ENCODE results near the gene SARS1. TPM values are rescaled to one million over a fixed set of nuclear protein-coding genes. Genes with fewer than 3 reads are reported as not detected.

Gene SARS1
- total and polyA plus RNA-seq, 2 experiments from 2014 or later: 353 to 365 TPM

DNA sequence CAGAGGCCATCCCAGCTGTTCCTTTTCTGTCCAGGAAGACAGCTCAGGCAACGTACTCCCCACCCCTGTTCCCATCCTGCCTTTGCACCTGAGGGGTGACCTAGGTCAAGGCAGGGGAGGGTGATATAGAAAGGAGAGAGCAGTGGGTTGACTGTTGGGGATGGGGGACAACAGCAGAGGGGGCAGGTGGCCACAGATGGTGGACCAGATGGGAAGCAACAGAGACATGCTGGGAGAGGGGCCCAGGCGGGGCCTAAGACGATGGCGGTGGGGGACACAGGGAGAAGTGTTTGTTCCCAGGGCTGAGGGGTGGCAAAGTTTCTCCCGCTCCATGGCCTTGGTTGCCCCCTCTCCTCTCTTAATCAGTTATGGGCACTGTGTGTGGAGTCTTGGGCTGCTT is 42.0 kb downstream of the SARS1 start:
- Histone ChIP-seq H2AFZ (no peak overlapping the region), H3K9me2 (ENCODE audit: insufficient read depth) (no peaks in the 10 kb centered on the region), H3F3A (ENCODE audit: insufficient read depth) (no peaks in the 10 kb centered on the region), H4K20me1 (ENCODE audit: insufficient read depth) (no peaks in the 10 kb centered on the region), H3K4me3 (no peak overlapping the region), H3K4me1 (ENCODE audit: insufficient read depth) (no peaks in the 10 kb centered on the region; the same call in 1 of the 2 replicates), H3K9me3 (ENCODE audit: low read depth) (no peaks in the 10 kb centered on the region), H3K27me3 (replicated peaks; ENCODE audit: insufficient read depth) (no peaks in the 10 kb centered on the region), H3K36me3 (ENCODE audit: low read depth) (no peaks in the 10 kb centered on the region), H3K27ac (no peak overlapping the region), H3K4me2 (ENCODE audit: unreplicated experiment) (no peak overlapping the region), H3K9ac (no peak overlapping the region), H3K79me2 (ENCODE audit: insufficient read depth) (no peaks in the 10 kb centered on the region)
- in situ Hi-C loops (cut with MboI): no loop called here
- 95 to 96% methylated on average over 5 of the region's 5 CpGs for WGBS, 2 experiments (ENCODE audit: low coverage in 1 of 2, low lambda C conversion rate in 2 of 2, missing lambda C conversion rate in 2 of 2)
- DNase-seq: no peak
- no peak for TF ChIP-seq EZH2 (IDR thresholded peaks at IDR 0.05; ENCODE audit: insufficient read depth, poor library complexity, severe bottlenecking)
- no peak for TF ChIP-seq EZH2phosphoT487 (IDR thresholded peaks at IDR 0.05; ENCODE audit: insufficient read depth, low read depth)

DNA sequence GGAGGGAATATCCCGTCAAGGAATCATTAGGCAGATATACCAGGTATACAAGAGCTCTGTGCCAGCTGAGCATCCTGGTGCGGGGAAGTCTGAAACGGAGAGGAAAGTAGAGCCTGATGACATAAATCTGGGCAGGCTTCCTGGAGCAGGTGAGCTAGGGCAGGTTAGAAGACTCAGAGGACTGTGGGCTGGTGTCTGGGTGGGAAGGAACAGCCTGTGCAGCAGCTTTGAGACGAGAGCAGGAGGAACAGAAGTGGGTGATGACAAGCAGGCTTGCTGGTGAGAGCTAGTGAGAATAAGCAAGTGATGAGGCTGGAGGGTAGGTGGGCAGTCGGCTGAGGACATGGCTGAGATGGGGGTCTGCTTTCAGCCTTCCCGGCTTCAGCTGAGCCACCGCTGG is 42.4 kb downstream of the SARS1 start:
- no peak overlapping the region for H2AFZ ChIP-seq
- no peaks in the 10 kb centered on the region for H3K79me2 ChIP-seq (ENCODE audit: insufficient read depth)
- H3K4me3 ChIP-seq: no peak overlapping the region
- H3K9me3 ChIP-seq (ENCODE audit: low read depth): no peaks in the 10 kb centered on the region
- H3K27me3 ChIP-seq (replicated peaks; ENCODE audit: insufficient read depth): no peaks in the 10 kb centered on the region
- no peak overlapping the region for H3K9ac ChIP-seq
- TF ChIP-seq EZH2 (IDR thresholded peaks at IDR 0.05; ENCODE audit: insufficient read depth, poor library complexity, severe bottlenecking): no peak
- TF ChIP-seq EZH2phosphoT487 (IDR thresholded peaks at IDR 0.05; ENCODE audit: insufficient read depth, low read depth): no peak
- no peaks in the 10 kb centered on the region for H4K20me1 ChIP-seq (ENCODE audit: insufficient read depth)
- no peak for DNase-seq
- no peak overlapping the region for H3K4me2 ChIP-seq (ENCODE audit: unreplicated experiment)
- H3K9me2 ChIP-seq (ENCODE audit: insufficient read depth): no peaks in the 10 kb centered on the region
- no peaks in the 10 kb centered on the region; the same call in 1 of the 2 replicates for H3K4me1 ChIP-seq (ENCODE audit: insufficient read depth)
- H3K36me3 ChIP-seq (ENCODE audit: low read depth): no peaks in the 10 kb centered on the region
- 70 to 77% methylated on average over 7 of the region's 7 CpGs for WGBS, 2 experiments (ENCODE audit: low coverage in 1 of 2, low lambda C conversion rate in 2 of 2, missing lambda C conversion rate in 2 of 2)
- H3F3A ChIP-seq (ENCODE audit: insufficient read depth): no peaks in the 10 kb centered on the region
- in situ Hi-C loops (cut with MboI): no loop called here
- no peak overlapping the region for H3K27ac ChIP-seq

DNA sequence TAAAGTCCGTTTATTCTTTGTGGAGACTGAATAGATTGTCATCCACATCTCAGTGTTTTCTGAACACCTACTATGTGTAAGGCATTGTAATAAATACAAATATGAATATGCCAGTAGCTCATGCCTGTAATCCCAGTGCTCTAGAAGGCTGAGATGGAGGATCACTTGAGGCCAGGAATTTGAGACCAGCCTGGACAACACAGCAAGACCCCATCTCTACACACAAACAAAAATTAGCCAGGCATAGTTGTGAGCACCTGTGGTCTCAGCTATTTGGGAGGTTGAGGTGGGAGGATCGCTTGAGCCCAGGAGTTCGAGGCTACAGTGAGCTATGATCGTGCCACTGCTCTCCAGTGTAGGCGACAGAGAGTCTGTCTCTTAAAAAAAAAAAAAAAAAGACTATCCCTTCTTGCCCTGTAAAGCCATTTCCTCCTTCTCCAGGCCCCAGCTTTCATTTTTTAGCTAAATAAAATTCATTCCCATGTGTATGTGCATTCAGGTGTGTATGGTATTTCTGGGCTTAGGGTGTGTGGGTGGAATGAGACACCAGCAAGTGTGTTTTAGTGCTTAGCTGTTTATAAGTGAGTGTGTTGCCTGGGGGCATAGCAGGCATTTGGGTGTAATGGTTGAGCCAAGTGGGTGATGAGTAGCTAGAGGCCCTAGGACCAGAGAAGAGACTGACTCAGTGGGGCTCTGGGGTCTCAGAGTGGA is 43.4 kb downstream of the SARS1 start:
- 87 to 93% methylated on average over 4 to 5 of the region's 5 CpGs for WGBS, 2 experiments (ENCODE audit: low coverage in 1 of 2, low lambda C conversion rate in 2 of 2, missing lambda C conversion rate in 2 of 2)
- TF ChIP-seq EZH2phosphoT487 (IDR thresholded peaks at IDR 0.05; ENCODE audit: insufficient read depth, low read depth) (no peak), EZH2 (IDR thresholded peaks at IDR 0.05; ENCODE audit: insufficient read depth, poor library complexity, severe bottlenecking) (no peak)
- no peak overlapping the region for H3K9ac ChIP-seq
- H3K36me3 ChIP-seq (ENCODE audit: low read depth): no peaks in the 10 kb centered on the region
- no peak overlapping the region for H3K4me2 ChIP-seq (ENCODE audit: unreplicated experiment)
- no peaks in the 10 kb centered on the region for H3K79me2 ChIP-seq (ENCODE audit: insufficient read depth)
- no peaks in the 10 kb centered on the region for H3F3A ChIP-seq (ENCODE audit: insufficient read depth)
- H3K9me3 ChIP-seq (ENCODE audit: low read depth): no peaks in the 10 kb centered on the region
- H3K27me3 ChIP-seq (replicated peaks; ENCODE audit: insufficient read depth): no peaks in the 10 kb centered on the region
- no peak overlapping the region for H2AFZ ChIP-seq
- in situ Hi-C loops (cut with MboI): no loop called here
- peak; percentile 79 for DNase-seq
- no peaks in the 10 kb centered on the region; the same call in 1 of the 2 replicates for H3K4me1 ChIP-seq (ENCODE audit: insufficient read depth)
- H3K27ac ChIP-seq: no peak overlapping the region
- no peaks in the 10 kb centered on the region for H4K20me1 ChIP-seq (ENCODE audit: insufficient read depth)
- no peak overlapping the region for H3K4me3 ChIP-seq
- H3K9me2 ChIP-seq (ENCODE audit: insufficient read depth): no peaks in the 10 kb centered on the region

DNA sequence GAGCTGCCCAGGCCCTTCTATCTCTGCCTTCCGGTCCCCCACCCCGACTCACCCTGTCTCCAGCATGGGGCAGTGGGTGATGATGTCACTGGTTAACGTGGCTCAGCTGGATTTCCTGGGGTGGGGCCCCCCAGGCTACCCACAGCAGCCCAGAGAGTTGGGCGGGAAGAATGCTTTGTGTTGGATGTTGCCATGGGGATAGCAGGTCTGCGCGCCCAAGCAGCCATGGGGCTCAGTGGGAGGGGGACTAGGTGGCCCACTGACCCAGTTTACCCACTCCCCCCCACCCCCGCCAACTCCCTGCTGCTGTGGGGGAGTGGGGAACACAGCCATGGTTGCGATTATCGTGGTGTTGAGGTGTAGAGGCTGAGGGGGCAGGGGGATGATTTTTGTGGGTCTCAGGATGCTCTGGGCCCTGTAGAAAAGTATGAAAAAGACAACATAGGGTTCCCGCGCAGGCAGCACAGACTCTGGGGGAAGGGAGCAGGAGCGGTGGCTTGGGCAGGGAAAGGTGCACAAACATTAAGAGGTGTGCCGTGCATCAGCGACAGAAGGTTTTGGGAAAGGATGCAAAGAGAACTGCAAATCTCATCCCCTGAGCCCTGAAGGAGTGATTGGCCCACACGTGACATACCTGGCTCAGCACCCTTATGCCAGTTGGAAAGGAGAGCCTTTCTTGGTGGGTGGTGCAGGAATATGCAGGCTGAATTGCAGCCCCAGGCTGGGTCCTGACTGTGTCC is 44.1 kb downstream of the SARS1 start:
- Histone ChIP-seq H3K27ac (no peak overlapping the region), H3K4me1 (ENCODE audit: insufficient read depth) (no peaks in the 10 kb centered on the region; the same call in 1 of the 2 replicates), H3K79me2 (ENCODE audit: insufficient read depth) (no peaks in the 10 kb centered on the region), H3K4me2 (ENCODE audit: unreplicated experiment) (no peak overlapping the region), H3K36me3 (ENCODE audit: low read depth) (no peaks in the 10 kb centered on the region), H3K9ac (no peak overlapping the region), H3K27me3 (replicated peaks; ENCODE audit: insufficient read depth) (no peaks in the 10 kb centered on the region), H4K20me1 (ENCODE audit: insufficient read depth) (no peaks in the 10 kb centered on the region), H2AFZ (no peak overlapping the region), H3K4me3 (no peak overlapping the region), H3F3A (ENCODE audit: insufficient read depth) (no peaks in the 10 kb centered on the region), H3K9me3 (ENCODE audit: low read depth) (no peaks in the 10 kb centered on the region), H3K9me2 (ENCODE audit: insufficient read depth) (no peaks in the 10 kb centered on the region)
- in situ Hi-C loops (cut with MboI): no loop called here
- DNase-seq: no peak
- 67 to 68% methylated on average over 15 of the region's 15 CpGs for WGBS, 2 experiments (ENCODE audit: low coverage in 1 of 2, low lambda C conversion rate in 2 of 2, missing lambda C conversion rate in 2 of 2)
- TF ChIP-seq EZH2phosphoT487 (IDR thresholded peaks at IDR 0.05; ENCODE audit: insufficient read depth, low read depth): no peak
- no peak for TF ChIP-seq EZH2 (IDR thresholded peaks at IDR 0.05; ENCODE audit: insufficient read depth, poor library complexity, severe bottlenecking)
